ENCODE results near the gene ZFP64.

ZFP64 gene

DNA sequence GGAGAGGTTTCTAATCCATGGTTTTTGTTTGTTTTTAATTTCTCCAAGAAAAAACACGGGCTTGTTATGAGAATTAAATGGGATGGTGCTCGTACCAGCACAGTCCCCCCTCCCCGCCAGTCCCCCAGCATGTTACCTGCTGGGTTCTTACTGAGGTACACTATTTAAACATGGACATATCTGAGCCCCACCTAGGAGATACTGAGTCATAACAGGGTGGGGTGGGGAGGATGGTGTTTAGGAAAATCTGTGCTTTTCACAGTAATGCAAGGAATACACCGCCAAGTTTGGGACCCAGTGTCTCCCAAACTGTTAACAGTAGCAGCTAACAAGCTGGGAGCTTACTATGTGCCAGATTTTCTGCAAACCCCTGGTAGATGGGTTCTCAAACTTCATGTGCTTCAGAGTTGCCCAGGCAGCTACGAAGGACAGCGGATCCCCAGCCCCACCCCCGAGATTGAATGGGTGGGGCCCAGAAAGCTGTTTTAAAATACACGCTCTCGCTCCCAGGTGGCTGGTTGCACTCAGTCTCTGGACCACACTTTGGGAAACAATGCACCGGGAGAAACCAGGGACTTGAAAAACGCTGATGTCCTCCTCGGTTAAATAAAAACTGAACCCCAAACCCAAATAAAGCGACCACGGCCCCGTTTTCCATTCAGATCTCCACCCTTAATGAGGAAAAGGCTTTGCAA lies 995 bp downstream of the ZFP64 start:
- TF ChIP-seq, protein P1, sequence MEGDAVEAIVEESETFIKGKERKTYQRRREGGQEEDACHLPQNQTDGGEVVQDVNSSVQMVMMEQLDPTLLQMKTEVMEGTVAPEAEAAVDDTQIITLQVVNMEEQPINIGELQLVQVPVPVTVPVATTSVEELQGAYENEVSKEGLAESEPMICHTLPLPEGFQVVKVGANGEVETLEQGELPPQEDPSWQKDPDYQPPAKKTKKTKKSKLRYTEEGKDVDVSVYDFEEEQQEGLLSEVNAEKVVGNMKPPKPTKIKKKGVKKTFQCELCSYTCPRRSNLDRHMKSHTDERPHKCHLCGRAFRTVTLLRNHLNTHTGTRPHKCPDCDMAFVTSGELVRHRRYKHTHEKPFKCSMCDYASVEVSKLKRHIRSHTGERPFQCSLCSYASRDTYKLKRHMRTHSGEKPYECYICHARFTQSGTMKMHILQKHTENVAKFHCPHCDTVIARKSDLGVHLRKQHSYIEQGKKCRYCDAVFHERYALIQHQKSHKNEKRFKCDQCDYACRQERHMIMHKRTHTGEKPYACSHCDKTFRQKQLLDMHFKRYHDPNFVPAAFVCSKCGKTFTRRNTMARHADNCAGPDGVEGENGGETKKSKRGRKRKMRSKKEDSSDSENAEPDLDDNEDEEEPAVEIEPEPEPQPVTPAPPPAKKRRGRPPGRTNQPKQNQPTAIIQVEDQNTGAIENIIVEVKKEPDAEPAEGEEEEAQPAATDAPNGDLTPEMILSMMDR (IDR thresholded peaks at IDR 0.05; ENCODE audit: borderline replicate concordance, insufficient read depth, low read depth, low read length), result no peak
- peak overlapping the region; percentile 74 for H3K4me3 ChIP-seq (ENCODE audit: low read depth, low read length)

DNA sequence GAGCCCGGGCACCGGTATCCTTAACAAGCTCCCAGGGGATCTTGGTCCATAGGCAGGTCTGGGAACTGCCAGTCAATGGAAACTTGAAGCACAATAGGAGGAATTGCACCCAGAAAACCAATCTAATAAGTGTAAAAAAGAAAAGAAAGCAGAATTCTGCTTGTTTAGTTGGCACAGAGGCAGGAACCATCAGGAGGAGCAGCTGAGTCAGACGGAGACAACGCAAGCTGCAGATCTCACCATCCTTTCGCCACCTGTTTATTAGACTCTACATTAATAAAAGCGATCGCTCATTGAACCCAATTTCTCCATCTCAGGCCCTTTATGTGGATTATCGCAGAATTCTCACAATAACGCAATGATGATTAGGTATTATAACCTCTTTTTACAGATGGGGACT lies 9.8 kb downstream of the ZFP64 start:
- TF ChIP-seq, protein P1 (IDR thresholded peaks at IDR 0.05; ENCODE audit: borderline replicate concordance, insufficient read depth, low read depth, low read length), result no peak
- no peak overlapping the region for H3K4me3 ChIP-seq (ENCODE audit: low read depth, low read length)

DNA sequence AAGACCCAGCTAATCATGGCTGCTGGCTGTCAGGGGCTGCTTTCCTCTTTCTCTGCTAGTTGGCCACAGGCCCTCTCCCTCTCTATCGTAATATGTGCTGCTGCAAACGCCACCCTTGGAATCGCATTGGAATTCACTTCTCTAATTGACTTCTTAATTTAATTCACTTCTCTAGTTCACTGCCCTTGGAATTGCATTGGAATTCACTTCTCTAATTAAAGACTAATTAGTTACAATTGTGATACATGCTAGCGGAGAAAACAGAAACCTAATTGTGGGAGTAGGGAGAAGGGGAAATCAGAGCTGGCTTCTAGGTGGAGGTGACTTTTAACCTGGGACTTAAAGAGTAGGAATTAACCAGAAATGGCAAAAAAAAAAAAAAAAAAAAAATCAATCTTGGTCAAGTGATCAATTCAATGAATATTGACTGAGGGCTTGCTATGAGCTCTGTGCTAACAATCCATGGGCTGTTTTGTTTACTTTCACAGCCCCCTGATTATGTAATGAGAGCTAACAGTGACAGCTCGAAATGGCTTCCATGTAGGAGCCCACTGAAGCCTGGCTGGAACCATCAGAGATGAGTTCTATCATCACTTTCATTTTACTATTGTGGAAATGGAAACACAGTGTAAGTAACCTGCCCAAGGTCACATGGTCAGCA lies 11.3 kb downstream of the ZFP64 start:
- TF ChIP-seq, protein P1 (IDR thresholded peaks at IDR 0.05; ENCODE audit: borderline replicate concordance, insufficient read depth, low read depth, low read length), result no peak
- no peak overlapping the region for H3K4me3 ChIP-seq (ENCODE audit: low read depth, low read length)

DNA sequence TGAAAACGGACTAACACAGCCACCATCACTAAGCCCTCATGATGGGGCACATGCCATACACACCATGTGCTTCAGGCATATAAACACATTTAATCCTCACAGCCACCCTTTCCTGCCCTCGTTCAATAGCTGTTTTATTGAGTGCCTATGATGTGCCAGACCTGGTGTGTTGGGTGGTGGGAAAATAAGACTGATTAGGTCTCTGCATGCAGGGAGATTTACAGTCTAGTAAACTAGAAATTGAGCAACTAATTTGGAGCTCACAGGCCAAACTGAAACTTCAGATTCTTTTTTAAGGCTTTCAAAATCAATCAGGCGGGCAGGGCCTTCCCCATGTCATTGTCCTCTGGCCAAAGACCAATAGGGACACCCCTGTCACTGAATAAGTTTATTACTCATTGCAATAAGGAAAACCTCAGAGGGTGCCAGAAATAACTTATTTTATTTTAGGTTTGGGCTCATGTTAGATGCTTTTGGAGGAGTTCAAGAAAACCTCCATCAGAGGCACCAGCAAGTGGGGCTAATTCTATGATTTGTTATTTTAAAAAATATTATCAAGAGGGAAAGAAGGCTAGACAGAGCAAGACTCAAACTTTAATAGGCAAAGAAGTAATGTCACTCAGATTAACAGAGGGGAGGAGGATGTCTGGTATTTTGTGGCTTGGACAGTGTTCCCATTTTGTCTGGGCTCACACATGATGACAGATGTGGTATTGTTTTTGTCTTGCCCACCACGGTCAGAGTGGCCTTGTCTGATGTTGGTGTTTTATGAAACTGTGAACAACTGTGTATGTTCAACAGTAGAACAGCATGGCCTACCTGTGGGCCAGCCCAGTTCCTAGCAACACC lies 12.0 kb downstream of the ZFP64 start:
- TF ChIP-seq, protein P1 (IDR thresholded peaks at IDR 0.05; ENCODE audit: borderline replicate concordance, insufficient read depth, low read depth, low read length), result no peak
- no peak overlapping the region for H3K4me3 ChIP-seq (ENCODE audit: low read depth, low read length)

DNA sequence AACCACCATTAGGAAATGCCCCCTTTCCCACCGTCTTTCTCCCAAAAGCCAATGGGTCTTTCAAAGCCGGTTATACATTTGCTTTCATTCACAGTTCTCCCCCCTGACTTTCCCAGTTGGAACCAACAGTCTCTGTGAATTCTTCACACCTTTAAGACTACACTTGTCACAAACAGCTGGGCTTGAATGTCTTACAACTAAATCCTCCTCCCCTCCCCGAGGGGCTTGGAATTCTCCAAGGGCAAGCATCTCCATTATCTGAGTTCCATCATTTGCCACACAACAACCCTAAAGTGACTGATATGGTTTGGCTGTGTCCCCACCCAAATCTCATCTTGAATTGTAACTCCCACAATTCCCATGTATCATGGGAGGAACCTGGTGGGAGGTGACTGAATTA lies 12.9 kb downstream of the ZFP64 start:
- TF ChIP-seq, protein P1 (IDR thresholded peaks at IDR 0.05; ENCODE audit: borderline replicate concordance, insufficient read depth, low read depth, low read length), result no peak
- H3K4me3 ChIP-seq (ENCODE audit: low read depth, low read length), result no peak overlapping the region

DNA sequence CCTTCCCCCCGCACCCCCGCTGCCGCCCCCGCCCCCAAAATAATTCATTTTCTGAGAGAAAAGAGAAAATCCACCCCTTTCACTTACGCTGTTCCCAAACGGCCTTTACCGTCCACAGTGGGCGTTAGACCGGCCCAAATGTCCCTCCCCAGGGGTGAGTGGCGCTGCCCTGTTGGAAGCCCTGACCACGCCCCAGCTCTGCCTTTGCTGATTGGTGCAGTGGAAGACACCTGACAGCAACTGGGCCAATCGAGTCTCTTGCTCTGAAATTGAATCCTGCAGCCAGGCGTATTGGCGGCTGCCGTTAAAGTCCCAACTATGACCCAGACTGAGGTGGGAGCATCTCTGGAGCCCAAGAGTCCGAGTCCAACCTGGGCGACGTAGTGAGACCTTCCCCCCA lies 15.7 kb downstream of the ZFP64 start:
- TF ChIP-seq, protein P1 (IDR thresholded peaks at IDR 0.05; ENCODE audit: borderline replicate concordance, insufficient read depth, low read depth, low read length), result no peak
- no peak overlapping the region for H3K4me3 ChIP-seq (ENCODE audit: low read depth, low read length)

All from GM12875 (cell line).